GM23338 (cell line): ENCODE data around the gene UBC. TPM values are rescaled to one million over a fixed set of nuclear protein-coding genes. Genes with fewer than 3 reads are reported as not detected.

ENCODE experiments used
- ATAC-seq: fragments of 200-7000 bp; cut with Tn5 transposase; 3 replicates; pipeline ENCODE4 v1.9.1; 2020
- DNase-seq: peaks from one replicate; pipeline ENCODE4 v3.0.0-alpha.2; 2015; ENCODE audit warnings: low spot score
- H2AFZ ChIP-seq: fragments of 200-600 bp; sonication (generic); 2 replicates; pipeline ENCODE4 v1.8.0; 2016; ENCODE audit warnings: antibody characterized with exemption, mild to moderate bottlenecking, moderate library complexity
- H3F3A ChIP-seq: fragments of 200-600 bp; sonication (generic); replicated peaks from 2 replicates; pipeline ENCODE4 v1.8.0; 2017; ENCODE audit warnings: antibody characterized with exemption, mixed run types, low read depth
- H3K27ac ChIP-seq: fragments of 200-600 bp; sonication (generic); 2 replicates; pipeline ENCODE4 v1.6.1; 2016; ENCODE audit warnings: low read depth
- H3K27me3 ChIP-seq: fragments of 200-600 bp; sonication (generic); 2 replicates; pipeline ENCODE4 v1.8.0; 2016; ENCODE audit warnings: mild to moderate bottlenecking, mixed run types, moderate library complexity; ENCODE audit not compliant: insufficient read depth
- H3K36me3 ChIP-seq: fragments of 200-600 bp; sonication (generic); 2 replicates; pipeline ENCODE4 v1.8.0; 2016; ENCODE audit warnings: mild to moderate bottlenecking; ENCODE audit not compliant: insufficient read depth
- H3K4me1 ChIP-seq: fragments of 200-600 bp; sonication (generic); 2 replicates; pipeline ENCODE4 v1.8.0; 2016; ENCODE audit warnings: mild to moderate bottlenecking, moderate library complexity; ENCODE audit not compliant: insufficient read depth
- H3K4me2 ChIP-seq: fragments of 200-600 bp; sonication (generic); 2 replicates; pipeline ENCODE4 v1.7.1; 2017; ENCODE audit warnings: mixed run types
- H3K4me3 ChIP-seq: fragments of 200-600 bp; sonication (generic); 2 replicates; pipeline ENCODE4 v1.6.1; 2016; ENCODE audit warnings: mixed run types
- H3K79me2 ChIP-seq: fragments of 200-600 bp; sonication (generic); replicated peaks from 2 replicates; pipeline ENCODE4 v1.8.0; 2017; ENCODE audit warnings: mild to moderate bottlenecking; ENCODE audit not compliant: insufficient read depth
- H3K9me2 ChIP-seq: fragments of 200-600 bp; sonication (generic); 2 replicates; pipeline ENCODE4 v1.8.0; 2017; ENCODE audit not compliant: insufficient read depth
- H4K20me1 ChIP-seq: fragments of 200-600 bp; sonication (generic); replicated peaks from 2 replicates; pipeline ENCODE4 v1.8.0; 2017; ENCODE audit warnings: mild to moderate bottlenecking; ENCODE audit not compliant: insufficient read depth
- H3K27ac Mint-ChIP-seq: 2 replicates; pipeline ENCODE4 v1.8.0; 2020; ENCODE audit warnings: inconsistent platforms, mild to moderate bottlenecking, moderate library complexity, mixed read lengths
- H3K27me3 Mint-ChIP-seq: 3 replicates; pipeline ENCODE4 v1.8.0; 2022; ENCODE audit warnings: low read depth, mild to moderate bottlenecking, moderate library complexity, mixed read lengths, inconsistent platforms; ENCODE audit not compliant: insufficient read depth, poor library complexity
- H3K36me3 Mint-ChIP-seq: 3 replicates; pipeline ENCODE4 v1.8.0; 2021; ENCODE audit warnings: low read depth, mild to moderate bottlenecking, inconsistent platforms, moderate library complexity, mixed read lengths
- H3K4me1 Mint-ChIP-seq: 3 replicates; pipeline ENCODE4 v1.8.0; 2020; ENCODE audit warnings: mild to moderate bottlenecking, inconsistent platforms, mixed read lengths
- H3K4me3 Mint-ChIP-seq: 3 replicates; pipeline ENCODE4 v1.8.0; 2021; ENCODE audit warnings: moderate library complexity, mild to moderate bottlenecking, inconsistent platforms, mixed read lengths
- H3K9me3 Mint-ChIP-seq: 3 replicates; pipeline ENCODE4 v1.8.0; 2020; ENCODE audit warnings: moderate library complexity, mild to moderate bottlenecking, inconsistent platforms, mixed read lengths
- CREB1 ChIP-seq: fragments of 250-450 bp; sonication (Bioruptor Pico); IDR thresholded peaks from 2 replicates; pipeline ENCODE4 v1.5.0; 2020; ENCODE audit warnings: low read depth, mild to moderate bottlenecking, moderate library complexity
- CTCF ChIP-seq, 2 experiments: fragments of 200-600 bp in 1 of 2; sonication (generic) in 1 of 2; conservative IDR thresholded peaks; 2 replicates each; pipeline versions ENCODE4 v1.5.1 to v1.6.1; 2016 to 2017; ENCODE audit warnings: antibody characterized with exemption in 2 of 2, low read depth in 2 of 2, mild to moderate bottlenecking in 2 of 2, moderate library complexity in 1 of 2
- ETS1 ChIP-seq: IDR thresholded peaks from 2 replicates; pipeline ENCODE4 v1.6.1; 2016; ENCODE audit warnings: antibody characterized with exemption
- EZH2 ChIP-seq: fragments of 200-600 bp; sonication (generic); IDR thresholded peaks from one replicate; pipeline ENCODE4 v1.8.0; 2017; ENCODE audit warnings: antibody characterized with exemption, mild to moderate bottlenecking, low read depth; ENCODE audit not compliant: unreplicated experiment
- EZH2phosphoT487 ChIP-seq: fragments of 200-600 bp; sonication (generic); IDR thresholded peaks from one replicate; pipeline ENCODE4 v1.8.1; 2018; ENCODE audit warnings: antibody characterized with exemption; ENCODE audit not compliant: unreplicated experiment
- POLR2AphosphoS5 ChIP-seq: IDR thresholded peaks from 2 replicates; pipeline ENCODE4 v1.6.1; 2016; ENCODE audit warnings: antibody characterized with exemption, low read depth
- STAT1 ChIP-seq: IDR thresholded peaks from one replicate; pipeline ENCODE4 v1.6.1; 2016; ENCODE audit warnings: antibody characterized with exemption; ENCODE audit not compliant: unreplicated experiment
- ZNF114 ChIP-seq: fragments of 250-450 bp; sonication (Bioruptor Pico); IDR thresholded peaks from 2 replicates; pipeline ENCODE4 v1.5.0; 2020; ENCODE audit warnings: mild to moderate bottlenecking, moderate library complexity
- ZNF331 ChIP-seq: fragments of 250-450 bp; sonication (Bioruptor Pico); IDR thresholded peaks from 2 replicates; pipeline ENCODE4 v1.5.0; 2020; ENCODE audit warnings: low read depth, mild to moderate bottlenecking, moderate library complexity
- polyA plus RNA-seq: library from polyadenylated mRNA; unstranded; fragments of >200 nt; fragmentation: Nextera tagmentation; extraction: Ambion mirVana; gene quantifications from 2 replicates; pipeline ENCODE4 v1.2.1, GENCODE V29; 2016
- total RNA-seq: library from RNA; depleted of rRNA; stranded (reverse); fragments of >200 nt; shearing (Covaris generic); gene quantifications from 2 replicates; pipeline ENCODE4 v1.2.3, GENCODE V29; 2014

UBC gene
- total and polyA plus RNA-seq, 2 experiments from 2014 or later: 511 to 665 TPM

- TF ChIP-seq CTCF (conservative IDR thresholded peaks at IDR 0.05; ENCODE audit: low read depth in 2 of 2): no peak
- no peak for TF ChIP-seq STAT1
These were observed 26.7 kb upstream of the UBC start (continued) for GRCh38 chr12:124941170-124941527.

GRCh38 chr12:124940393-124941169 is 26.1 kb upstream of the UBC start:
- H3F3A ChIP-seq: peaks cover 9% of the 10 kb centered on the region
- H3K4me3 Mint-ChIP-seq: no peak overlapping the region
- DNase-seq (peak; percentile 97), ATAC-seq (peak; percentile 64)
- no peaks in the 10 kb centered on the region for H3K79me2 ChIP-seq
- peak overlapping the region; percentile 78 for H3K4me2 ChIP-seq
- H3K27ac Mint-ChIP-seq: no peak overlapping the region
- H3K9me2 ChIP-seq: no peaks in the 10 kb centered on the region
- peak overlapping the region; percentile 53 for H3K4me3 ChIP-seq
- peaks cover 3% of the 10 kb centered on the region; the same call in 1 of the 2 replicates for H3K36me3 ChIP-seq
- no peaks in the 10 kb centered on the region for H3K27me3 ChIP-seq
- peaks cover 11% of the 10 kb centered on the region; the same call in 1 of the 3 replicates for H3K4me1 Mint-ChIP-seq
- H3K27ac ChIP-seq: peak overlapping the region; percentile 91
- no peaks in the 10 kb centered on the region for H4K20me1 ChIP-seq
- H3K36me3 Mint-ChIP-seq: peaks cover 20% of the 10 kb centered on the region
- H2AFZ ChIP-seq: no peak overlapping the region
- H3K27me3 Mint-ChIP-seq: peaks cover 5% of the 10 kb centered on the region
- peaks cover 11% of the 10 kb centered on the region; the same call in 1 of the 2 replicates for H3K4me1 ChIP-seq
- no peaks in the 10 kb centered on the region for H3K9me3 Mint-ChIP-seq
- TF ChIP-seq CREB1 (CRISPR knock-in tag): peak; percentile 82
- TF ChIP-seq ETS1: no peak
- no peak for TF ChIP-seq ZNF331 (CRISPR knock-in tag)
- TF ChIP-seq ZNF114 (CRISPR knock-in tag): no peak
- TF ChIP-seq CTCF (conservative IDR thresholded peaks at IDR 0.05; ENCODE audit: low read depth in 2 of 2): peak; percentile 85 to 87
- TF ChIP-seq EZH2phosphoT487: no peak
- no peak for TF ChIP-seq POLR2AphosphoS5
- no peak for TF ChIP-seq EZH2
